GM12865 (cell line): ENCODE measurements around the gene KCNQ4.

Experiments
- DNase-seq: peaks from one replicate; pipeline ENCODE4 v3.0.0; 2010; ENCODE audit warnings: low read depth
- H3K4me3 ChIP-seq: 2 replicates; pipeline ENCODE4 v1.5.1; 2011; ENCODE audit warnings: mild to moderate bottlenecking, low read depth, low read length, control low read depth
- CTCF ChIP-seq: IDR thresholded peaks from 2 replicates; pipeline ENCODE4 v1.5.1; 2011; ENCODE audit warnings: low read length, control low read depth, low read depth, inconsistent platforms; ENCODE audit not compliant: insufficient read depth; ENCODE audit errors: missing control alignments

Gene KCNQ4

DNA sequence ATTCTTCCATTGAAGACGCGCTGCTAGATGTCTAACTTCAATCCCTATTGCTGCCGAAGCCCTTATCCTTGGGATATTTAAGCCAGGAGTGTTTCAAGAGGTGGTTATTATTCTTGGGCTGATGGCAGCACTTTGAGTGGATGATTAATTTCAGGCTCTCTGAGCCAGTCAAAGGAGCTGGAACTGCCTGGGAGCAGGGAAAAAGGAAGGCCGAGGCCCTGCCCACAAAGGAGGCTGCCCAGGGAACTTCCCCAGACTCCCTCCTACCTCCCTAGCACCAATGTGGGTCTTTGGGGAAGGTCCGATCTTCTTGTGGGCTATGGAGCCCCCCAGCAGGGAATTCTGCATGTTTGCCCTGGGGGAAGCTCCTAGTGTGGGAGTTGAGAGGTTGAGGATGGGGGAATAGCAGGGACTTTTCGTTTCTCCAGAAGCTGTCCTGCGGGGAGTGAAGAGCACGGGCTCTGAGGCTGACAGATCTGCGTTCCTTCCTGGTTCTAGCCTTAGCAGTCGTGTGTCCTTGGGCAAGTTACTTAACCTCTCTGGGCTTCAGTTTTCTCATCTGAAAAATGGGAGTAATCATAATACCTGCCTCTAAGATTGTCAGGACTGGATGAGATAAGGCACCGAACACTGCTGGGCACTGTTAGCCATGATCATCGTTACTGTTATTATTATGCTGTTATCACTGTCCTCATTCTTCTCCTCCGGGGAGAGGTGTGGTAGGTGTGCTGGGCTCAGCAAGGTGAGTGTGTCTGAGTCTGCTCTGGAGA, 6.3 kb downstream of the KCNQ4 start:
- TF ChIP-seq CTCF = no peak
- no peak overlapping the region for H3K4me3 ChIP-seq
- DNase-seq = no peak

DNA sequence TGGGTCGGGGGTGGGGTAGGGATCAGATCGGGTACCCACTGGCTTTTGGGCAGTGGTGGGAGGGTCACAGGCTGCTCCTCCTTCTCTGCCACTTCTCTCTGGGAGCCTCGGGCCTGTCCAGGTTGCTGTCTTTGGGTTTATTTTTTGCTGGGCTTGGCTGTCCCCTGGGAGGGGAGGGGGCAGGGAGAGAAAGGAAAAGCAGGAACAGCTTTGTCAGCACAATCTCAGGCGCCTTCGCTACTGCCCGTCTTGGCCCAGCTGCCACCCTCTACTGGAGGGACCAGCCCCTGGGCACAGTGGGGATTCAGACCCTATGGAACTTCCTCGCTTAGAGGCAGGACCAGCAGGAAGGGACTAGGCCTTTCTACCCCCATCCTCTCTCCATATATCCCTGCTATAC, 8.4 kb downstream of the KCNQ4 start:
- H3K4me3 ChIP-seq = no peak overlapping the region
- no peak for DNase-seq
- no peak for TF ChIP-seq CTCF

GRCh38 chr1:40793617-40794016, 10.0 kb downstream of the KCNQ4 start:
- TF ChIP-seq CTCF = no peak
- H3K4me3 ChIP-seq = no peak overlapping the region
- DNase-seq = no peak

GRCh38 chr1:40794048-40794447, 10.5 kb downstream of the KCNQ4 start:
- no peak for DNase-seq
- H3K4me3 ChIP-seq = no peak overlapping the region
- TF ChIP-seq CTCF = no peak

- peak; percentile 52 for DNase-seq
- peak overlapping the region; percentile 30 for H3K4me3 ChIP-seq
- no peak for TF ChIP-seq CTCF
Observed at GRCh38 chr1:40794974-40795715, 11.6 kb downstream of the KCNQ4 start.

DNA sequence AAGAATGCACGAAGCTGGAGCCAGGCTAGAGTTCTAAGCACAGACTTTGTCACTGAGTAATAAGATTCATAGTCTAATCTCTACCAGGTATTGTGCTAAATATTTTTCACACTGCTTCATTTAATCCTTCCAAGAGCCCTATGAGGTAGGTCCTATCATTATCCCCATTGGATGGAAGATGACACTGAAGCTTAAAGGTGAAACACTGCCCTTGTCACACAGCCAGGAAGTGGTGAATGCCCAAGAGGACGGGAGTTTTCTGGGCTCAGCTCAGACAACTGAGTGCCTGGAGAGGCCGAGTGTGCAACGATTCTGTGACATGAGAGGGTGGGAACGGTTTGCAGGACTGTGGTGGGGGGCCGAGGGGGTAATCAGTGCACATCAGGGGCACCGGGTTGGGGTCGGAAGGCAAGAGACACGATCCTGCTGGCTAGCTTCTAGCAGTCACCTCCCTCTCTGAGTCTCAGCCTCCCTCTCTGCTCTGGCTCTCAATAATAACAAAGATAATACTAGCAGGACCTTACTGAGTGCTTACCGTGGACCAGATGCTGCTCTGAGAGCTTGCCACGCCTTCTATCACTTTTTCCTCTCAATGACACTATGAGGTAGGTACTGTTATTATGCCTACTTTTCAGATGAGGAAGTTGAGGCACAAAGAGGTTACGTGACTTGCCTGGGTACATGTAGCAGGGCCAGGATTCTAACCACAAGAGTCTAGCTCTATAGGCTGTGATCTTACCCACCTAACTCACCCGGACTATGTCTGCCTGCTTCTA, 12.4 kb downstream of the KCNQ4 start:
- H3K4me3 ChIP-seq = peak overlapping the region; percentile 30
- TF ChIP-seq CTCF = no peak
- DNase-seq = peak; percentile 58
